Skeletal muscle tissue (tissue), 4 donors: Measurements from ENCODE around the gene RNF125. TPM values are rescaled to one million over a fixed set of nuclear protein-coding genes. Genes with fewer than 3 reads are reported as not detected.

Experiments
- H3K27ac ChIP-seq: one replicate; pipeline ENCODE4 v1.7.0; 2013; ENCODE audit warnings: mild to moderate bottlenecking, low read depth, low read length, inconsistent platforms
- H3K27me3 ChIP-seq, 3 donors: one replicate each; pipeline ENCODE4 v1.7.0; 2013; ENCODE audit warnings: low read length in 3 of 3; ENCODE audit not compliant: control insufficient read depth in 3 of 3, insufficient read depth in 3 of 3
- H3K36me3 ChIP-seq, 3 donors: one replicate each; pipeline ENCODE4 v1.7.0; 2013; ENCODE audit warnings: low read length in 3 of 3; ENCODE audit not compliant: control insufficient read depth in 3 of 3, insufficient read depth in 3 of 3
- H3K4me1 ChIP-seq, 3 donors: one replicate each; pipeline ENCODE4 v1.7.0; 2013; ENCODE audit warnings: low read length in 3 of 3, mild to moderate bottlenecking in 3 of 3; ENCODE audit not compliant: control insufficient read depth in 3 of 3, insufficient read depth in 3 of 3
- H3K4me3 ChIP-seq, 3 donors: one replicate each; pipeline ENCODE4 v1.7.0; 2013; ENCODE audit warnings: low read length in 3 of 3
- H3K9ac ChIP-seq, 3 donors: one replicate each; pipeline ENCODE4 v1.7.0; 2013; ENCODE audit warnings: low read length in 3 of 3, mild to moderate bottlenecking in 3 of 3, moderate library complexity in 2 of 3, low read depth in 1 of 3
- H3K9me3 ChIP-seq, 3 donors: one replicate each; pipeline ENCODE4 v1.7.0; 2013; ENCODE audit warnings: low read length in 3 of 3; ENCODE audit not compliant: control insufficient read depth in 3 of 3
- total RNA-seq: library from RNA; depleted of rRNA; stranded (reverse); fragments of >200 nt; gene quantifications from one replicate; pipeline ENCODE4 v1.2.3, GENCODE V29; 2014
- donor health status: Osteomylitis.

Gene RNF125
- total RNA-seq: 9.4 TPM

- no peaks in the 10 kb centered on the region for H3K9me3 ChIP-seq
- peaks cover 0 to 10% (median 0%) of the 10 kb centered on the region in 3 donors for H3K27me3 ChIP-seq
- H3K9ac ChIP-seq: peak within 1 kb of the TSS; percentile 72 to 84 (median 78)
- peak within 1 kb of the TSS; percentile 68 for H3K27ac ChIP-seq
- H3K36me3 ChIP-seq: no peaks in the 10 kb centered on the region
- H3K4me1 ChIP-seq: peaks cover 6 to 16% (median 9%) of the 10 kb centered on the region in 3 donors
- H3K4me3 ChIP-seq: peak within 1 kb of the TSS; percentile 78 to 90 (median 90)
Measured at GRCh38 chr18:32018331-32019250, at the start of gene RNF125. TSS of gene RNF125 (plus strand) at chr18:32018825. CDS start at chr18:32018864, 39 bp downstream.

DNA sequence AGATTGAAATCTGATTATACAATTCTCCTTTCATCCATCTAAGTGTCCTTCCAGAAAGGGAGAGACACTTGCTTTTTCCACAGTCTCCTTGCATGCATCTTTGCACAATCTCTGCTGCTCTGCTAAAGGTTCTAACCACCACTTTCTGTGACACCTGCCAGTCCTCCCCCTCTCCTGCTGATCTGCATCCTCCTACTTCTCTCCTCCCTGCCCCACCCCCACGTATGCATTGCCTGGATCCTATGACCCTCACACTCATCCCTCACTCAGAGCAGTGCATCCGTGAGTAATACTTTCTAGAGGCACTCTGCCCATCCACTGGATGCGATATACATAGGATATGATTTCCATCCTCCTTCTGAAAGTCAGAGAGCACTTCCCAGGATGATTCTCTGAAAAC, 48.0 kb upstream of the RNF125 start:
- H3K27me3 ChIP-seq: no peaks in the 10 kb centered on the region
- no peak overlapping the region for H3K27ac ChIP-seq
- no peak overlapping the region for H3K9ac ChIP-seq
- no peak overlapping the region for H3K4me3 ChIP-seq
- H3K9me3 ChIP-seq: peaks cover 0 to 4% (median 4%) of the 10 kb centered on the region in 3 donors
- H3K4me1 ChIP-seq: no peaks in the 10 kb centered on the region
- H3K36me3 ChIP-seq: no peaks in the 10 kb centered on the region

- Histone ChIP-seq H3K4me1 (no peaks in the 10 kb centered on the region), H3K9me3 (peaks cover 0 to 4% (median 4%) of the 10 kb centered on the region in 3 donors), H3K4me3 (no peak overlapping the region), H3K36me3 (no peaks in the 10 kb centered on the region), H3K9ac (no peak overlapping the region), H3K27me3 (no peaks in the 10 kb centered on the region), H3K27ac (no peak overlapping the region)
Measured at GRCh38 chr18:31973929-31974546, 44.6 kb upstream of the RNF125 start.

DNA sequence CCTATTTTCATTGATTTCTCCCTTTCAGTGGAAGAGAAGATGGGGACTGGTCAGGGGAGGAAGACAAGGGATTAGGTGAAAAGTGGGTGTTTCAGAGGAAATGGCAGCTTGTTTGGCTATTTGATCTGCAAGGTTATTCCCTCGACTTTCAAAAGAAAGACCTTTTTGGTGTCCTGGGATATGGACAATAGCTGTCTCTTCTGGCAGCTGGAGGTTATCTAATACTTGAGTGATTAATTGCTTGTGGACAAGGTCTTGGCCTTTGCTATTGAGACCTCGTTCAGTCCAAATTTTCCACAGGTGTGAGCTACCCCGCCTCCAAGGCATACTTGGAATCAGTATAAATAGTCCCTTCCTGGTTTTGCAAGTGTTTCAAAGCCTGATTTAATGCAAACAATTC, 42.4 kb upstream of the RNF125 start:
- Histone ChIP-seq H3K27ac (no peak overlapping the region), H3K9ac (no peak overlapping the region), H3K4me3 (no peak overlapping the region), H3K4me1 (no peaks in the 10 kb centered on the region), H3K36me3 (no peaks in the 10 kb centered on the region), H3K9me3 (peaks cover 0 to 4% (median 4%) of the 10 kb centered on the region in 3 donors), H3K27me3 (no peaks in the 10 kb centered on the region)

DNA sequence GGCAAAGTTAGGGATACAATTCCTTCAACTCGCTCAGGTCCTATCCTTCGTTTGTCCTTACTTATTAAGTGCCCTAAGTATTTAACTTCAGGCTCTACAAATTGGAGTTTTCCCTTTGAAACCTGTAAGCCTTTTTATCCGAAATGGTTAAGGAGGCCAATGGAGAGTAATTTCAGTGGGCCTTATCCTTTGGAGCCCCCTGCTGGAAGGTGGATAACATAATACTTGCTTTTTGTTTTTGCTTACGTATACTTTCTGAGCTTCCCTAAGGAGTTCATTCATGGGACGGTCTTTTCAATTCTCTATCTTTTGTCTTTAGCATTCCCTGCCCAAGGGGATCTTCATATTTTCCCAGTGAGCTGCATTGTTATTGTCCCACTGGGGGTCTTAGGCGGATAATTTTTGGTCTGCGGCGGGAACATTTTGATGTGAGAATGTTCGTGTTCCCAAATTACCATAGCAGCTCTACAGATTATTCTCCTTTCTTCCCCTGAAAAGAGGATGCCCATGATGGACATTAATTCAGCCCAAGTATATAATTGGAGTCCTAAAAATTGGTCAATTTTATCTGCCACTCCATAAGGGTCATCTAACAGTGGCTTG, 41.3 kb upstream of the RNF125 start:
- Histone ChIP-seq H3K36me3 (no peaks in the 10 kb centered on the region), H3K9ac (no peak overlapping the region), H3K27ac (no peak overlapping the region), H3K4me1 (no peaks in the 10 kb centered on the region), H3K4me3 (no peak overlapping the region), H3K27me3 (no peaks in the 10 kb centered on the region), H3K9me3 (peaks cover 0 to 4% (median 4%) of the 10 kb centered on the region in 3 donors)

- Histone ChIP-seq H3K36me3 (no peaks in the 10 kb centered on the region), H3K9ac (no peak overlapping the region), H3K9me3 (peaks cover 0 to 4% (median 4%) of the 10 kb centered on the region in 3 donors), H3K27ac (no peak overlapping the region), H3K4me1 (no peaks in the 10 kb centered on the region), H3K4me3 (no peak overlapping the region), H3K27me3 (no peaks in the 10 kb centered on the region)
Measured at GRCh38 chr18:31978616-31979015, 40.0 kb upstream of the RNF125 start.

DNA sequence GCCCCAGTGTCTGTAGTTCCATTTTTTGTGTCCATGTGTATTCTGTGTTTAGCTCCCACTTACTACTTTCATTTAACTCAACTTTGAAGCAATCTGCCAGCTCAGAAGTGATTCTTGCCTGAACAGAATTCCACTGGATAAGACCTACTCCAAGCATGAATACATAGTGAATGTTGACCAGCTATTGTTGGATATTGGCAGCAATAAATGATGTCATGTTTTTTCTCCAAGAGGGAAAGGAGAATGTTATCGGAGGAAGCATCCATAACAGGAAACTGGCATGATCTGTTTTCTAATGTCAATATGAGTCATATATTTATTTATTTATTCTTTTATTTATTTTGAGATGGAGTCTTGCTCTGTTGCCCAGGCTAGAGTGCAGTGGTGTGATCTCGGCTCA, 38.9 kb upstream of the RNF125 start:
- H3K9me3 ChIP-seq: no peaks in the 10 kb centered on the region
- no peak overlapping the region for H3K4me3 ChIP-seq
- H3K27me3 ChIP-seq: no peaks in the 10 kb centered on the region
- no peak overlapping the region for H3K27ac ChIP-seq
- no peak overlapping the region for H3K9ac ChIP-seq
- H3K36me3 ChIP-seq: no peaks in the 10 kb centered on the region
- H3K4me1 ChIP-seq: no peaks in the 10 kb centered on the region

- Histone ChIP-seq H3K36me3 (no peaks in the 10 kb centered on the region), H3K4me3 (no peak overlapping the region), H3K9me3 (no peaks in the 10 kb centered on the region), H3K27ac (no peak overlapping the region), H3K9ac (no peak overlapping the region), H3K4me1 (no peaks in the 10 kb centered on the region), H3K27me3 (no peaks in the 10 kb centered on the region)
Measured at GRCh38 chr18:31980863-31981262, 37.8 kb upstream of the RNF125 start.

GRCh38 chr18:31983020-31983419, 35.6 kb upstream of the RNF125 start:
- Histone ChIP-seq H3K9me3 (no peaks in the 10 kb centered on the region), H3K27ac (no peak overlapping the region), H3K9ac (no peak overlapping the region), H3K36me3 (no peaks in the 10 kb centered on the region), H3K4me3 (no peak overlapping the region), H3K27me3 (no peaks in the 10 kb centered on the region), H3K4me1 (no peaks in the 10 kb centered on the region)

DNA sequence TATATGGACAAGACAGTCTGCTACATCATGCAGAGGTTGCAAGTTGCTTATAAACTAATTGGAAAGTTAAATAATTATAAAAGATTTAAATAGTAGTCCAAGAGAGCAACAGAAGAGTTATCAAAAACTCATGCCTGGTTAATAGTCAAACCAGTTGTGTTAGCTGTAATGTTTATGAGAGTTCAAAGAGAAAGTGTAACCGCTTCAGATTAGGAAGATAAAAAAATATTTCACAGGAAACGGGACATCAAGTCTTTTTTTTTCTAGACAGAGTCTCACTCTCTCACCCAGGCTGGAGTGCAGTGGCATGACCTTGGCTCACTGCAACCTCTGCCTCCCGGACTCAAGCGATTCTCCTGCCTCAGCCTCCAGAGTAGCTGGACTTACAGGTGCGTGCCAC, 34.6 kb upstream of the RNF125 start:
- H3K27ac ChIP-seq: no peak overlapping the region
- H3K36me3 ChIP-seq: no peaks in the 10 kb centered on the region
- no peak overlapping the region for H3K9ac ChIP-seq
- H3K27me3 ChIP-seq: no peaks in the 10 kb centered on the region
- H3K4me3 ChIP-seq: no peak overlapping the region
- H3K9me3 ChIP-seq: no peaks in the 10 kb centered on the region
- H3K4me1 ChIP-seq: no peaks in the 10 kb centered on the region
